NCI-H2029 (cell line): Measurements from ENCODE around the gene OARD1.

Experiments used
- DNase-seq: peaks from one replicate; lab custom pipeline; 2025; lab: John Stamatoyannopoulos, UW

The OARD1 gene

DNA sequence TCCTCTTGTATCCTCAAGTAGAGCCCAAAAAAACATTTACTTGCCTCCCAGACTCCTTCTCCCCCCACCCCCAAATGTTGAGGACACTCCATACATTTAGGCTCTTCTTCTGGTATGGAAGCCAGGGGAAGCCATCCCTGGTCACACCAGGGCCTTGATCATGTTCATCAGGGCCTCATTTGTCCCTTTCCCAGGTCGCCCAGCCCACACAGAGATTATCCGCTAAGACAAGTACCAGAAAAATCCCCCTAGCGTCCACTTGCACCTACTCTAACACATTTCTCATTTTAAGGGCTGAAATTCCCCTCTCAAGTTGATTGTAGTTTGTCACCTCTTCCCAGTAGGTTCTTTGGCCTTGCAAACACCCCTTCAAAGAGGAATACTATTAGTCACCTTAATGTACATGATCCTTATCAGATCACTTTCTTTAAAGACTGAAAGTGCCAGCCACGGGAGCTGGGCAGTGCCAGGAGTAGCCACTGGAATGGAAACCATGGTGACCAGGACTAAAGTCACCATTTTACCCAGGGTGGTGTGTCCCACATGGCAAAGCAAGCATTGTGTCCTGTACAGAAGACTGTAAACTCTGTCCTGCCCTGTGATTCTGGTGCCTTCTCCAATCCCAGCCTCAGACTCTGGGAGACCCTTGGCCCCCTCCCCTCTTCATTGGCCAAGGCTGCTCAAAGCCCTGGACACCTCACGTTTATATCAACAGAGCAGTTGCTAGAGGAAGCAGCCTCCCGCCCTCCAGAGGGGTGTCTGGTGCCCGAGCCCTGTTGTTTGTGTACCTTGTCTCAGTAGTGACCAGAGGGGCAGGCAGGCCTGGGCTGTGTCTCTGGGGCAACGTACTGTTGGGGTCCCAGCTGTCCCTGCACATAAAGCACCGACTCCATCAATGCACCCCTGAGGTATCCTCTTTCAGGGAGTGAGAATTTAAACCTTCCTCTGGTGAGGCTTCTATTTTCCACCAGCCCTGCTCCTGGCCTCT, 24.1 kb downstream of the OARD1 start:
- DNase-seq, result no peak

DNA sequence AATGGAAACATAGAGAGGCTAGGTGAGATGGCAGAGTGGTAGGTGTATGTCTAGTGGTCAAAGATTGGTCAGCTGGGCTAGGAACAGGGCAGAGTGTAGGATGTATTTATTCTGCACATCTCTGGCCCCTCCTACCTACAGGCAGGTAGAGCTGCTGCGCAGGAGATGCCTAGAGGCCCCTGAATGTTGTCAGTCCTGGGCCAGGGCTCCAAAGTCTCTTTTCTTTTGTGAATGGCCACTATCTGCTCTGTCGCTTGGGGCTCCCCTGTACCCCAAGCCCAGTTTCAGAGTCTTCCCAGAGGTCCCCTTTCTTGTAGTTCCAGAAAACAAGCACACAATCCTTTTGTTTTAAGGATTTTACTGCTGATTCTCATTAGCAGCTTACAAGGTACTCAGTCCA, 24.9 kb downstream of the OARD1 start:
- DNase-seq, result no peak

DNA sequence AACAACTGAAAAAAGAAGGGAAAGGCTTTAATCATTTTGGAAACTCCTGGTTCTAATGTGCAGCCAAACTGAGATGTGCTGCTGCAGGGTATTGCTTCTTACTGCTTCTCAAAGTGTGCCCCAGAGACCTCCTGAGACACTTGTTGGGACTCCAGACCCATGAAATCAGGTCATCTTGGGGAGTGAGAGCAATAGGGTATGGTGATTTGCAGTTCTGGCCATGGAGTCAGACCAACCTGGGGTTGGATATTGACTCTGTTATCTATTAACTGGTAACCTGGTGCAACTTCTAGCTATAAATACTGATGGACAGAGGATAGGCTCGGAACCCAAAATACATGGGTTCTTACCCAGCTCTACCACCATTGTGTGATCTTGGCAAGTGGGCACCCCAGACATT, 26.1 kb downstream of the OARD1 start:
- no peak for DNase-seq

DNA sequence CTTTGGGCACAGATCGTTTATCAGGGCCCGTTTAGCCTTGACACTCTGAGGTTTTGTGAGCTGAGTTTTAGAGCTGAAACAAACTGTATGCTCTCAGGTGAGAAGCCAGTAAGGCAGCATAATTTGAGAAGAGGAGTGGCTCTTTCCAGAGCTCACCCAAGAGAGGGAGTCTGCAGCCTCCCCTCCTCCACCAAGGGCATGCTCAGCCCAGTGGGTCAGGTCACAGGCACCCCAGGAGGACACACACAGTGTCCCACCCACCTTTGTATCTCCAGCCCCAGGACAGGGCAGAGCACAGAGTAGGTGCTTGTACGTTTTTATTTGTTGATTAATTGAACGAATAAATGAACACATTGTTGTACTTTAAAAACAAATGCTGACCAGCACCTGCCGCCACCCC, 26.5 kb downstream of the OARD1 start:
- DNase-seq, result no peak

DNA sequence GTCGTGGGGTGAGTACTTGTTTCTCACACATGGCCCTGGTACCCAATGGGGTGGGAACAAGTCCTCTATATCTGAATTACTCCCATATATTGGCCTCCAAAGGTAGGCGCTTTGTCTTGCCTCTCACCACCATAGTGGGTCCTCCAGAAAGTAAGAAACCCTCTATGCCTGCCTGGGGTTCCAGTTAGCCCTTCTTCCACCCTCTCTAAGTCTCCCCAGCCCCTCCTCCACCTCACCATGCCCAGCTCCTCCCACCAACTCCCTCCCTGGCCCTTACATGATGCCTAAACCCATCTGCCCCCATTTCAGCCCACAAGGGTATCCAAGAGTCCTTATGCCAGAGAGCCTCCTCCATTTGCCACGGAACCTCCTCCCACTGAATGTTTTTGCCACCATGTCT, 29.0 kb downstream of the OARD1 start:
- DNase-seq, result no peak

DNA sequence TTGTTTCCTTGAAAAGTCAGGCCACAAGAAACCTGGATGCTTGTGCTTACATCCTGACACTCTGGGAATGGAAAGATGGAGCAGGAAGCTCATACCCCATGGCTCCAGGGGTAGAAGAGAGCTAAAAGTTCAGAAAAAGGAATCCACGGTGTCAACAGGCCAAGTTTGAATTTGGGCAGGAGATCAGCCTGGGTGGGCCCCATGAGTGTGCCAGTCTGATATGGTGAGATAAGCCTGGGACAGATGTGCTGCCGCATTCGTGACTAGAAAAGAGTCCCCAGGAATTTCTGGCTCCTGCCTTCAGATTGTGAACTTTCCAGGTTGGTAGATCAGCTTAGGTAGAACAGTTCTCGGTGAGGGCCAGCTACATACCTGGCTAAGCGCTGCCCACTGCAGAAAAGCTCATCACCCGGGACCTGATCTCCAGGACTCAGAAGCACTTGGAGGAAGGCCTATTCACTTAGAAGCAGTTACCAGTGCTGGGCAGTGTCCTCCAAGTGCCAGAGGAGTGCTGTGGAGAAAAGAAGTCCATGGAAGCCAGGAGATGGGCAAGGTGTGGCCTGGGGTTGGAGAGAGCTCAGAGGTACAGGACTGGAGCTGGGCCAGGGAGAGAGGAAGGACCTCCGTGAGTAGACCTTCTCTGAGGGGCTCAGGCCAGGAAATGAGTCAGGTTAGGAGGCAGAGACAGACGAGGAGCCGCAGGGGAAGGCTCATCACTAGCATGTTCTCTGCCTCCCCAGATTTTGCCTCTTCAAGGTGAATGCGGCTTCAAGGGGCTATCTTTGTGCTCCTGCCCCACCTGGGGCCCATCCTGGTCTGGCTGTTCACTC, 29.7 kb downstream of the OARD1 start, which contains the start of gene TSPO2:
Gene TSPO2 (plus strand): TSS at position 242 of the 830 bp plus-strand sequence. CDS start 519 bp downstream, at position 761.
- no peak for DNase-seq

DNA sequence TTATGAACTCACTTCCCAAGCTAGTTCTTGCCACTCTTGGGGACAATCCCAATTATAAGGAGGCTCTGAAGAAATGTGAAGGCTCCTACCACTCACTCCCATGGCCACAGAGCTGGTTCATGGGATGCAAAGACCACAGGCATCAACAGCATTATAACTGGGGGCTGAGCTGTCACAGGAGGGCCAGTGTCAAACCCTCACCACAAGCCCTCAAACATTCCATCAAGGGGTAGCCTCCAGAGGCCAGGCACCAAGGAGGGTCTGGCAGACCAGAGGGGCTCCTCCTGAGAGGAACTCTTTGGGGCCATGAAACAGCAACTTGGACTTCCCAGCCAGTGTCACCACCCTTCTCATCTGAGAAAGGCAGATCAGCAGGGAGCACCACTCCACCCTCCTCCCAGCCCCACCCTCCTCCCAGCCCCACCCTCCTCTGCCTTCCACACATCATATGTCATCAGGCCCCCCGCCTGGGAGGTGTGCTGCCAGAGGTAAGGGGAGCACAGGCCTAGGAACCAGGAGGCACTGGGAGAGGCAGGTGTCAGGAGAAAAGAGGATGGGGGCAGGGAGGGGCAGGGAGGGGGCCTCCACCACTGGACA, 31.1 kb downstream of the OARD1 start:
- DNase-seq, result no peak

DNA sequence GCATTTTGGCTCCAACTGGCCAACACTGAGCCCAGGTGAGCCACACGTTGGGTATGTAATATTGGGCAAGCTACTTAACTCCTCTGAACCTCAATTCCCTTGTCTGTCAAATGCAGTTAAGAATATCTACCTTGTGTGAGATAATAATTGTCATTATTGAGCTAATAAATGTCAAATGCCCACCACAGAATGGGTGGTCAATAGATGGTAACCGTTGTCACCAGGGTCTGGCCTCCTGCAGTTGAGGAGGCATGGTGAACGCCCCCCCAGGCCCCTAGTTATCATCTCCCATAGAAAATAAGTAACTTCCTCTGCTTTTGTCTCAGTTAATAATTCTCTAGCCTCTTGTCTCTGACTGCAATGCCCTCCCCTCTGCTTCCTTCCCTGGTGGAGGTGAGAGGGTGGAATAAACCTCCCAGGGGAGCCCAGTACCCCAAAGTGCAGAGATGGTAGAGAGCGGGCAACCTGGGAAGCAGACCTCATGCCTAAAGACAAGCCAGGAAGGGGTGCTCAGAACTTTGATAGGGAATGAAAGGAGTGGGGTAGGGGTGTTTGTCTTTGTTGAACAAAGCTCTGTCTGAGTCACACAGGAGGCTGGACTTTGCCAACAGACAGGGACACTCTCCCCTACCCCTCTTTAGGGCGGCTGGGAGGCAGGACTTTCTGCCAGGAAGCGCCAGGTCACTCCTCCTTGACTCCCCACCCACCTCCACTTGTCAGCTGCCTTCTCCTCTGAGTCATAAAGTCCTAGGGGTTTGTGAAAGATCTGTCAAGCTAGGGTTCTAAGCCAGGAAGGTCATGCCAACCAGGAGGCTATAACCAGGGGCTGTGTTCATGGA, 31.8 kb downstream of the OARD1 start:
- DNase-seq, result peak; percentile 27

DNA sequence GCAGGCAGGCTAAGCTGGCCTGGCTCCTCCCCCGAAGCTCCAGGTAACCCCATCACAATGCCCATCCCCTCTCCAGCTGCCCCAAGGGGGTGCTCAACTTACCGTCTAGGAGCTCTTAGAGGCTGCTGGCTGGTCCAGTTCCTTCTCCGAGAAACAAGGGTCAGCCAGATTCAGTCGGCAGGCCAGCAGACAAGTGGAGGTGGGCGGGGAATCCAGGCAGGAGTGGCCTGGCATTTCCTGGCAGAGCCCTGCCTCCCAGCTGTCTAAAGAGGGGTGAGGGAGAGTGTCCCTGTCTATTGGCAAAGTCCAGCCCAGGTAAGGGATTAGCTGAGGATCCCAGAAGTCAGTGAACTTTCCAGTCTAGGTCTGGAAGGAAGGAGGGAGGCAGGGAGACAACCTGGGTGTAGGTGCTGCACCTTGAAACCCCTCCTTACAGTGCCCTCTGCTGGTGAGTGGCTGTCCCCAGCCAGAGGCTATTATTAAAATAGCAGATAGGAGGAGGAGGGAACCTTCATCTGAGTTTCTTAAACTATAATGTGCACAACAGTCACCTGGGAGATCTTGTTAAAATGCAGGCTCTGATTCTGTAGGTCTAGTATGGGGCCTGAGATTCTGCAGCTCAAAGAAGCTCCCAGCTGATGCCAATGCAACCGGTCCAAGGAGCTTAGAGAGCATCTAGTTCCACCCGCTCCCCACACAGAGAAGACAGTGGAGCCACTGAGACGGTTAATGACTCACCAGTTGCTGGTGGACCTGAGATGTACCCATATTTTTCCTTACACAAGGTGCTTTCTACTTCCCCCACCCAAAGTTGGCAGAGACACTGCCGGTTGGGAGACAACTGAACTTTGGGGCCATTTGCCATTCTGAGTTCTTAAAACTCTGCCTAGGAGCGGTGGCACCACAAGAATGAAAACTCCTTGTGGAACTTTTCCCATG, 32.8 kb downstream of the OARD1 start, which contains the start of gene UNC5CL:
Gene UNC5CL (minus strand): TSS at position 162 of the 939 bp plus-strand sequence. CDS start 4,147 bp downstream, outside the sequence.
- DNase-seq, result peak; percentile 55

DNA sequence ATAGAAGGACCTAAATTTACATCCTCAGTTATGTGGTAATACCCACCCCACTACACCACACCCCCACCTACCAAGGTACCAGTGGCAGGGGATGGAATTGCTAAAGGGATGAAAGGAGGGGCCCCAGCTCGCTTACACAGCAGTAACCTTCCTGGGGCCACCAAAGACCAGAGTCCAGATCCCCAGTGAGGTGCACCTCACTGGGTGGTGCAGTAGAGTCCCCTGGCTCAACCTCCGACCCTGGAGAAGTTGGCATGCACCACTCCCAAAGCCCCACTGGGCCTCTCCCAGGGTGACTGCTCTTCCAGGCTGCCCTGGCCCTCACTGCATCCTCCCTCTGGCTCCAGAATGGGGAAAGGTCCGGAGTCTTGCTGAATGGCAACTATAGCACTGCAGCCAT, 34.0 kb downstream of the OARD1 start:
- no peak for DNase-seq

DNA sequence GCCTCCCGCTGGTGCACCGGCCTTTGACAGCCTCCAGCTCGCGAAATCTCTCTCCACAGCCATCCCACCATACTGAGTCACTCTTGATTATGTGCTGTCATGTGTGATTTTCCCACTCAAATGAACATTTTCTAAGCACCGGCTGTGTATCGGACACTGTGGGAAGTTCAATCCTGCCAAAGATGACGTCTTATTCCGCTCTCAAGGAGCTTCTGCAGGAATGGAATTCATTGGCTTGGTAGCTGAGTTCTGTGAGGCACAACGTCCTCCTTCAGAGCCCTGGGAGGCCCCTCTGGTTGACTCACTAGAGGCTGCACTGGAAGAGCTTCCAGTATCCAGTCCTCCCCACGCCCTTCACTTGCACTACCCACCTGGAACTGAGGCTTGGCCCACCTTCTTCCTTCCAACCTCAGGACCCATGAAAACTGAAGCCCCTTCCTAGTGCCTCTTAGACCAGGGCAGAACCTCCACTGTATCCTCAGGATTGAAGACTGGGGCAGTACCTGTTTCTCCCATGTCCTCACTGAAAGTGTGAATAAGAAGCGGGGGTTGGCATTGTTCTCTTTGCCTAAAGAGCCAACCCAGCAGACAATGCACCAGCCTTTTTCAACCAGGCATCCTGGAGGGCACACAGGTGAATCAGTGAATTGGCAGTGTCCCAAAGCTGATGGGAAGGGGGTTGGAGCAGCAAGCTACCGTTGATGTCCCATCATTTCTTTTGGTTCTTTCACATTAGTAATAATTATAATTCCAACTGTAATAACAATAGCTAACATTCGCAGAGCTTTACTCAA, 34.9 kb downstream of the OARD1 start:
- no peak for DNase-seq

DNA sequence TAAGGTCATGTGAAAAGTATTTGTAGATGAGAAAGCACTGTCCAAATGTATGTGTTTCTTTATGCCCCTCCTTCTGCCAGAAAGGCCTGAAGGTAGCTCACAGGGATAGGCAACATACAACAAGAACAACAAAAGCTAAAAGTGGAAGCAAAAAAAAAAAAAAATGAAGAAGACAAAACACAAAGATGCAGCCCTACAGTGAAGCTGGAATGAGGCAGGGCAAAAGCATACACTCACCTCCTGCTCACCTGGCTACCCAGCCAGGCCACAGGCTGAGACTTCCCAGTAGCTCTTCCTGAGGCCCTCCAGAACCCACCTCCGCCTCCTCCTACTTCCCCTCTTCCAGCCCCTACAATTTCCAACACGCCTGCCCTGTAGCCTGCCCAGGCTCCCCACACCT, 35.6 kb downstream of the OARD1 start:
- no peak for DNase-seq

DNA sequence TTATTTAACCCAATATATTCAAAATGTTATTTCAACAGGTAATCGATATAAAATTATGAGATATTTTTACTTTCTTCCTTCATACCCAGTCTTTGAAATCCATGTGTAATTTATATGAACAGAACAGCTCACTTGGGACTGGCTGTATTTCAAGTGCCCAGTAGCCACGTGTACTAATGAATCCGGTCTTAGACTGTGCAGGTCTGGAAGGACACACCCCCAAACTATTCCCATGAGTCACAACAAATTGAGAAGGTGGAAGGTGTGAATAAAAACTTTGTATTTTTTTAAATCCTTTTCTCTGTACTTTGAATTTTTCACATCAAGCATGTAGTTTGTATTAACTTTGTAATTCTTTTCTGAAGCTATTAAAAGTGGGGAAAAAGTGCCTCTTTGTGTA, 36.0 kb downstream of the OARD1 start:
- no peak for DNase-seq

DNA sequence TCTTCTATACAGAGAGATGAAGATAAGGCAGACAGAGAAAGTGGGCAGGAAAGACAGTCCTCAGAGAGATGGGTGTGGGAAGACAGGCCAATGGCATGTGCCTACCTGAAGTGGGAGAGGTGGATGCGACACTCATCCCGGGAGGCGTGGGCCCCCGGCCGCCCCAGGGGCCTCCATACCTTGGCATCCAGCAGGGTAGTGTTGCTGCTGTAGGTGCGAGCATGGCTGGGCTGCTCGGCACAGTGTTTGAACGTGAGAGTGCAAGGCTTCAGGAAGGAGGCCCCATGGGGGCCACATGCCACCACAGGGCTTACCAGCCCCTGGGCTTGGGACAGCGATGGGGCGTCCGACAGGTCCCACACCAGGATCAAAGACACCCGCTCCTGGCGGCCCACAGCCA, 38.4 kb downstream of the OARD1 start:
- DNase-seq, result no peak

DNA sequence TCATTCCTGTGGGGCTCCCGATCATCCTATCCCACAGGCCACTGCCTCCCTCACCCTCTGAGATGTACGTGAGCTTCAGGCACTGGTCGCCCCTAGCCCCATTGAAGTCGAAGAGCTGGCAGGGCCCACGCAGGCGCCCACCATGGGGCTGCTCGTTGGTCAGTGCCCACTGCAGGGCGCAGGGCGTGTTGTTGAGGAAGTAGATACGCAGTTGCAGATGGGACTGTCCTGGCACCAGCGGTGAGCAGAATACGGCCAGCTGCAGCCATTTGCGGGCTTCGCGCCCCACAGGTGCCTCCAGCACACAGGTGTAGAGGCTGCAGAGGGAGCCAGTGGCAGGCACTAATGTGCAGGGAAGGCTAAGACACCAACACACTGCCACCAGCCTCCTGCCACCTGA, 39.3 kb downstream of the OARD1 start:
- DNase-seq, result no peak

DNA sequence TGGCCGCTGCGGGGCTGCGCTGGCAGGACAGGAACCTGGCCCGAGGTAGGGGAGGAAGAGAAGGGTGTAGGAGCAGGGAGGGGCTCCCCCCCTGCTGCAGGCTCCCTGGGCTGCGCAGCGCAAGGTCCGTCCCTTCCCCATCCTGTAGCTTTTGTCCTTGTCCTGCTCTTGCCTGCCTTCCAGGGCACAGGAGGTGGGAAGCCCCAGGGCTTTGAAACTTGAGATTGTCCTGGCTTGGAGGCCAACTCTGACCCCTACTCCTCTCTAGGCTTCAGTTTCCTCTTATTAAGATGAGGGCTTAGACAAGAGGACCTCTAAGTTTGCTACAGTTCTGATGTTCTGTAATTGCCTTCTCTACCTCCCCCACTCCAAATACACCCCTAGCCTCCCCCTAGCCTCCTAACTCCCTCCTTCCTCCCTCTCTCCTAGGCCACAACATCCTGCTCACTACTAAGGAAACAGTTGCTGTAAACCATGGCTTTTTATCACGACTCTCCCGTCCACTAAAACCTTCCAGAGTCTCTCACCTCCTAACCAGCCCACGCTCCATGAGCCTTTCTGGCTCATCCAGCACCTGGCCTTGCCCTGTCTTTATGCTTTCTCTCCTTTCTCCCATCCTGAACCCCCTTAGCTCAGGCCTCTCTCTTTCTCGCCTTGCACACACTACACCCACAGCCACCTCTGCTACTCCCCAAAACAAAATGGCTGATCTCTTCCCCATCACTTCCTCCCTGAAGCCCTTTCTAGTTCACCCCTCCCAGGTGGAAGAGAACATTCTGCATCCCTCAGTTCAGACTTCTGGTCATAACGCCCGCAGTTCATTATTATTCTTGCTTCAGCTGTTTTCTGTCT, 43.4 kb downstream of the OARD1 start:
- no peak for DNase-seq

DNA sequence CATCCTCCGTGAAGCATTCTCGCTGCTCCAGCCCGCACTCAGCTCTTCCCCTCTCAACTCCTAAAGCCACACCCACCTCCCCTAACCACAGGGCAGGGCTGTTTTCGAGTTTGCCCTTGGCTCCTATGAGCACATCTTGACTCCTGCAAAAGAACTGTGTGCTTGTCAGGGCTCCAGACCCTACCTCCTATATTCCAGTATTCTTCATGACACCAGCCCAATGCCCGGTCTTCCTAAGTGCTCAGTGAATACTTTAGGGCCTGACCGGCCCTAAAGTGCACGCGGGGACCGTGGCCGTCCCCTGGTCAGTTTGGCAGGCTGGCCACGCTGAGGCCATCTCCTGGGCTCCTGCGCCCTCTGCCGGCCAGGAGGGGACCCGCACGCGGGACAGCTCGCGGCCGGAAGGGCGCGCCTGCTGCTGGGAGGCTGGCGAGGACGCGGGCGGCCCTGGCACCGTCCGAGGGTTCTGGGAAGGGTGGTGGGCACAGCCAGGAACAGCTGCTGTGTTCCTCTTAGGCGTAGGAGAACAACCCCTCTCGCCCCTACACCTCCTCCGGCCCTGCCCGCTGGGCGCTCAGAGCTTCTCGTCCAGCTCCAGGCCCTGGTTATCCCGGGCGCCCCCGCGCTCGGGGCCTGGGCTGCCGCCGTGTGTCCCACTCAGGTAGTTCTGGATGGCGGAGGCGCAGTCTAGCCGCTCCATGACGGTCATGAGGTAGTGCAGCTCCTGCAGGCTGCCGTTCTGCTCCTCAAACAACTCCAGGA, 44.2 kb downstream of the OARD1 start:
- peak; percentile 50 for DNase-seq

DNA sequence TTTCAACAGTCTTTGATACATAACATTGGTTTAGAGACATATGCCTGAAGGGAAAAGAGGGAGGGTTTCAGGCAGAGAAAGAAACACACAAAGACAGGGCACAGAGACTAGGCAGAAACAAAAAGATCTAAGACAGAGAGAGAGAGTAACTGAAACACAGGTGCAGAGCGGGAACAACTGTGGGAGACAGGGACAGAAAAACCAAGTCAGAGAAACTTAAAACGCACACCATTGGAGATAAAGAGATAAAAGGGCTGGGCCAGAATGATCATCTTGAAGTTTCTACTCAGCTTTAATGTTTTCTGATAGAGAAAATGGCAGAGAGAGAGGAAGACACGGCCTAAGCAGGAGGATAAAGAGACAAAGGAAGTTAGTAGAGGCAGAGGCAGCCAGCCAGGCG, 44.9 kb downstream of the OARD1 start:
- no peak for DNase-seq
